H9 (cell line): Measurements from ENCODE around the gene VWA8. TPM values are rescaled to one million over a fixed set of nuclear protein-coding genes. Genes with fewer than 3 reads are reported as not detected.

ENCODE experiments used
- DNase-seq: peaks from one replicate; pipeline ENCODE4 v3.0.0-alpha.2; 2017
- H2AFZ ChIP-seq: one replicate; pipeline ENCODE4 v1.6.1; 2013; ENCODE audit warnings: mild to moderate bottlenecking, low read length, control low read depth, moderate library complexity
- H2AK5ac ChIP-seq: 2 replicates; pipeline ENCODE4 v1.6.1; 2013; ENCODE audit warnings: low read length, control low read depth, mixed read lengths; ENCODE audit not compliant: insufficient read length
- H2BK120ac ChIP-seq: one replicate; pipeline ENCODE4 v1.6.1; 2013; ENCODE audit warnings: low read depth, mild to moderate bottlenecking, low read length, control low read depth, inconsistent platforms; ENCODE audit not compliant: poor library complexity, severe bottlenecking
- H2BK12ac ChIP-seq: 2 replicates; pipeline ENCODE4 v1.6.1; 2013; ENCODE audit warnings: low read length, control low read depth, mixed read lengths, low read depth; ENCODE audit not compliant: insufficient read length
- H2BK15ac ChIP-seq: 2 replicates; pipeline ENCODE4 v1.6.1; 2013; ENCODE audit warnings: low read depth, low read length, control low read depth
- H2BK20ac ChIP-seq: one replicate; pipeline ENCODE4 v1.6.1; 2013; ENCODE audit warnings: low read depth, mild to moderate bottlenecking, low read length, control low read depth, inconsistent platforms; ENCODE audit not compliant: poor library complexity, severe bottlenecking
- H2BK5ac ChIP-seq: 2 replicates; pipeline ENCODE4 v1.6.1; 2013; ENCODE audit warnings: low read length, control low read depth, mixed read lengths; ENCODE audit not compliant: insufficient read length
- H3K14ac ChIP-seq: 2 replicates; pipeline ENCODE4 v1.6.1; 2013; ENCODE audit warnings: low read length, control low read depth; ENCODE audit not compliant: insufficient read depth
- H3K18ac ChIP-seq: 2 replicates; pipeline ENCODE4 v1.6.1; 2013; ENCODE audit warnings: low read depth, mild to moderate bottlenecking, mixed read lengths, low read length, control low read depth; ENCODE audit not compliant: insufficient read length
- H3K23ac ChIP-seq: 2 replicates; pipeline ENCODE4 v1.6.1; 2013; ENCODE audit warnings: low read length, control low read depth, mixed read lengths, low read depth; ENCODE audit not compliant: insufficient read length
- H3K23me2 ChIP-seq: 2 replicates; pipeline ENCODE4 v1.6.1; 2013; ENCODE audit warnings: low read depth, mild to moderate bottlenecking, mixed read lengths, low read length, control low read depth; ENCODE audit not compliant: insufficient read length, poor library complexity, severe bottlenecking
- H3K27ac ChIP-seq: 2 replicates; pipeline ENCODE4 v1.5.1; 2013; ENCODE audit warnings: low read length, control low read depth, mixed read lengths, low read depth; ENCODE audit not compliant: insufficient read length
- H3K27me3 ChIP-seq: 2 replicates; pipeline ENCODE4 v1.6.1; 2013; ENCODE audit warnings: low read length, control low read depth, inconsistent platforms; ENCODE audit not compliant: insufficient read depth
- H3K4ac ChIP-seq: 2 replicates; pipeline ENCODE4 v1.6.1; 2013; ENCODE audit warnings: low read depth, mild to moderate bottlenecking, control low read depth, inconsistent platforms, low read length, moderate library complexity
- H3K4me1 ChIP-seq: 2 replicates; pipeline ENCODE4 v1.6.1; 2013; ENCODE audit warnings: low read length, control low read depth, inconsistent platforms; ENCODE audit not compliant: insufficient read depth
- H3K4me2 ChIP-seq: 2 replicates; pipeline ENCODE4 v1.6.1; 2013; ENCODE audit warnings: low read length, control low read depth, mixed read lengths; ENCODE audit not compliant: insufficient read length, insufficient read depth
- H3K56ac ChIP-seq: 2 replicates; pipeline ENCODE4 v1.6.1; 2013; ENCODE audit warnings: low read depth, mild to moderate bottlenecking, mixed read lengths, low read length, control low read depth; ENCODE audit not compliant: insufficient read length
- H3K79me1 ChIP-seq: 2 replicates; pipeline ENCODE4 v1.6.1; 2013; ENCODE audit warnings: low read depth, mild to moderate bottlenecking, moderate library complexity, low read length, control low read depth, inconsistent platforms; ENCODE audit not compliant: insufficient read depth, poor library complexity, severe bottlenecking
- H3K79me2 ChIP-seq: 2 replicates; pipeline ENCODE4 v1.6.1; 2013; ENCODE audit warnings: low read length, control low read depth, inconsistent platforms; ENCODE audit not compliant: insufficient read depth
- H3K9ac ChIP-seq: 2 replicates; pipeline ENCODE4 v1.6.1; 2013; ENCODE audit warnings: low read length, control low read depth, mixed read lengths; ENCODE audit not compliant: insufficient read length; ENCODE audit errors: extremely low read depth
- H3K9me3 ChIP-seq: one replicate; pipeline ENCODE4 v1.6.1; 2013; ENCODE audit warnings: low read depth, low read length, inconsistent platforms; ENCODE audit not compliant: control insufficient read depth
- H3T11ph ChIP-seq: one replicate; pipeline ENCODE4 v1.6.1; 2013; ENCODE audit warnings: mild to moderate bottlenecking, low read length, control low read depth, inconsistent platforms
- H4K20me1 ChIP-seq: one replicate; pipeline ENCODE4 v1.6.1; 2013; ENCODE audit not compliant: control insufficient read depth, insufficient read length, insufficient read depth
- H4K5ac ChIP-seq: 2 replicates; pipeline ENCODE4 v1.6.1; 2013; ENCODE audit warnings: low read depth, mild to moderate bottlenecking, mixed read lengths, low read length, control low read depth; ENCODE audit not compliant: insufficient read length
- H4K8ac ChIP-seq: replicated peaks from 2 replicates; pipeline ENCODE4 v1.6.1; 2013; ENCODE audit warnings: low read length, control low read depth, mixed read lengths, low read depth; ENCODE audit not compliant: insufficient read length
- H4K91ac ChIP-seq: 2 replicates; pipeline ENCODE4 v1.6.1; 2013; ENCODE audit warnings: low read depth, mild to moderate bottlenecking, moderate library complexity, mixed read lengths, low read length, control low read depth; ENCODE audit not compliant: insufficient read length
- H3K27ac Mint-ChIP-seq, 3 experiments: 2 replicates in 2 of 3; 3 replicates in 1 of 3; pipeline ENCODE4 v1.8.0; 2020 to 2021; ENCODE audit warnings: mixed read lengths in 3 of 3, mild to moderate bottlenecking in 1 of 3, moderate library complexity in 1 of 3
- H3K27me3 Mint-ChIP-seq: 2 replicates; pipeline ENCODE4 v1.8.0; 2021; ENCODE audit warnings: low read depth, mild to moderate bottlenecking, moderate library complexity, mixed read lengths
- H3K36me3 Mint-ChIP-seq, 3 experiments: 2 replicates in 2 of 3; 3 replicates in 1 of 3; pipeline ENCODE4 v1.8.0; 2020 to 2021; ENCODE audit warnings: low read depth in 3 of 3, mixed read lengths in 3 of 3; ENCODE audit not compliant: insufficient read depth in 1 of 3
- H3K4me1 Mint-ChIP-seq, 2 experiments: 2 replicates each; pipeline ENCODE4 v1.8.0; 2020; ENCODE audit warnings: mixed read lengths in 2 of 2
- H3K4me3 Mint-ChIP-seq, 2 experiments: 2 replicates in 1 of 2; 3 replicates in 1 of 2; pipeline ENCODE4 v1.8.0; 2020 to 2021; ENCODE audit warnings: mild to moderate bottlenecking in 2 of 2, mixed read lengths in 2 of 2, moderate library complexity in 1 of 2
- H3K9me3 Mint-ChIP-seq, 2 experiments: 2 replicates in 1 of 2; 3 replicates in 1 of 2; pipeline ENCODE4 v1.8.0; 2020; ENCODE audit warnings: mild to moderate bottlenecking in 2 of 2, mixed read lengths in 2 of 2, moderate library complexity in 1 of 2
- CTCF ChIP-seq: fragments of 200-600 bp; sonication (generic); conservative IDR thresholded peaks from 3 replicates; pipeline ENCODE4 v1.8.0; 2021; ENCODE audit warnings: antibody characterized with exemption, mild to moderate bottlenecking
- total RNA-seq: library from RNA; stranded (reverse); gene quantifications from 2 replicates; pipeline ENCODE4 v1.2.1, GENCODE V29; 2021

VWA8 gene
- total RNA-seq, 1 experiment from 2014 or later: 17.4 TPM

GRCh38 chr13:41813426-41813825 is 147.5 kb downstream of the VWA8 start:
- Histone ChIP-seq H3K79me1 (no peaks in the 10 kb centered on the region), H3K4ac (no peak overlapping the region), H3T11ph (no peak overlapping the region), H3K56ac (no peak overlapping the region), H3K4me1 (no peaks in the 10 kb centered on the region), H2AFZ (no peak overlapping the region), H3K18ac (no peak overlapping the region), H3K23me2 (no peaks in the 10 kb centered on the region), H2BK15ac (no peak overlapping the region), H3K9me3 (no peaks in the 10 kb centered on the region), H4K91ac (no peak overlapping the region), H3K27me3 (no peaks in the 10 kb centered on the region), H3K27ac (no peak overlapping the region), H2BK120ac (no peak overlapping the region), H2BK20ac (no peak overlapping the region), H3K9ac (no peak overlapping the region), H4K8ac (no peak overlapping the region), H2AK5ac (no peak overlapping the region), H3K4me2 (no peak overlapping the region), H4K5ac (no peak overlapping the region), H2BK12ac (no peak overlapping the region), H4K20me1 (no peaks in the 10 kb centered on the region), H3K23ac (no peak overlapping the region), H2BK5ac (no peak overlapping the region), H3K14ac (no peak overlapping the region), H3K79me2 (no peaks in the 10 kb centered on the region)
- TF ChIP-seq CTCF: no peak
- peaks cover 0 to 6% of the 10 kb centered on the region in 2 experiments; a peak in 1 of 5 replicates for H3K9me3 Mint-ChIP-seq
- peaks cover 5% of the 10 kb centered on the region in 2 experiments; a peak in 1 of 4 replicates for H3K4me1 Mint-ChIP-seq
- peaks cover 11 to 31% (median 23%) of the 10 kb centered on the region in 3 experiments for H3K36me3 Mint-ChIP-seq
- H3K27me3 Mint-ChIP-seq: no peaks in the 10 kb centered on the region
- no peak overlapping the region for H3K27ac Mint-ChIP-seq
- H3K4me3 Mint-ChIP-seq: no peak overlapping the region
- no peak for DNase-seq
